ENCODE measurements around the gene SYNM. TPM values are rescaled to one million over a fixed set of nuclear protein-coding genes. Genes with fewer than 3 reads are reported as not detected.
A peak's percentile ranks its signal among the peaks of the same experiment; 100 is the strongest.

Gene SYNM
- total and polyA plus RNA-seq, 7 donors: 0.69 to 1,357 (median 731) TPM

DNA sequence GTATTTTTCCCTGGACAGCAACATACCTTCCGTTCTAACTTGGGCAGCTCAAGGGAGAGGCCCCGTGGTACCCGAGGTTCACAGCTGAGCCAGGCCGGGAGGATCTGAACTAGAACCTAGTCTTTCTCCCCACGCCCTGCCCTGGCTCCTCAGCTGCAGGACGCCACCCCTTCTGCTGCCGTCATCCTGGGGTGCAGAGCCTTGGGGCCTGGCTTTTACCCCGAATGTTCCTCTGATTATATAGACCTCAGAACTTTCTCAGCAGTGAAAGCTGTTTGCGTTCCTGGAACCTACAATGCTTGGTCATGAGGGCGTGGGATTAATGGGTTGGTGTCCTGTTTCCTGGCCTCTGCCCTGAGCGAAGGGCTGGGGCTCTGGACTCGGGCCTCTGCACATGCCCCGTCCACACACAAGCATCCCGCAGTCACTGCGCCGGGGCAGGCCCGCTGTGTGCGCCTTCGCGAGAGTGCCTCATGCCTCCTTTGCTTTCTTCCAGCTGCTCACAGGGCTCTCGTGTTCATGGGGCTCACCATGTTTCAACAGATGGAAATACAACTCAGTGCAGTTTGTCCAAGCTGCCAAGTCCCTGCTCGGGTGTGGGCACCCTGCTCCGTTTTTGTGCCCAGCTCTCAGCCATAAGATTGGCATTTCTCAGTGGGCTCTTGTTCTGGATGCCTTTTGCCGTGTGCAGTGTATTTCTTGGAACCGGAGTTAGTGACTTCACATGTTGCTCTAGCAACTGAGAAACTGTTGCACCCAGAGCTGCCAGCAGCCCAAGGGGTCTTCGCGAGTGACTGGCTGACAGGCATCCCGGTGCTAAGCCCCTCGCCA, 20.4 kb downstream of the SYNM start:
- Histone ChIP-seq H3K4me3 (peak overlapping the region in 2 of 4 donors; percentile 24 to 27), H3K27ac (peak overlapping the region; percentile 90 to 100 (median 96)), H3K4me1 (peaks cover 0 to 100% (median 99%) of the 10 kb centered on the region in 4 donors), H3K36me3 (peaks cover 16 to 49% (median 32%) of the 10 kb centered on the region in 4 donors), H3K9me3 (no peaks in the 10 kb centered on the region), H3K27me3 (no peaks in the 10 kb centered on the region)
- intact Hi-C loops (cut with DNase I): no loop called here
- TF ChIP-seq EP300 (IDR thresholded peaks at IDR 0.05) (peak; percentile 9 to 76 (median 42)), POLR2A (IDR thresholded peaks at IDR 0.05) (no peak), POLR2AphosphoS5 (IDR thresholded peaks at IDR 0.05) (peak; percentile 47 to 70 (median 60))
- DNase-seq: peak; percentile 81
- 86 to 88% methylated on average over 29 of the region's 29 CpGs for WGBS, 2 donors

- H3K9me3 ChIP-seq: no peaks in the 10 kb centered on the region
- peak; percentile 65 for DNase-seq
- 91 to 92% methylated on average over 7 of the region's 7 CpGs for WGBS, 2 donors
- H3K27me3 ChIP-seq: no peaks in the 10 kb centered on the region
- H3K27ac ChIP-seq: peak overlapping the region; percentile 90 to 100 (median 96)
- peak in 2 of 4 donors; percentile 25 to 57 for TF ChIP-seq POLR2AphosphoS5 (IDR thresholded peaks at IDR 0.05)
- TF ChIP-seq POLR2A (IDR thresholded peaks at IDR 0.05): no peak
- TF ChIP-seq, protein P1, sequence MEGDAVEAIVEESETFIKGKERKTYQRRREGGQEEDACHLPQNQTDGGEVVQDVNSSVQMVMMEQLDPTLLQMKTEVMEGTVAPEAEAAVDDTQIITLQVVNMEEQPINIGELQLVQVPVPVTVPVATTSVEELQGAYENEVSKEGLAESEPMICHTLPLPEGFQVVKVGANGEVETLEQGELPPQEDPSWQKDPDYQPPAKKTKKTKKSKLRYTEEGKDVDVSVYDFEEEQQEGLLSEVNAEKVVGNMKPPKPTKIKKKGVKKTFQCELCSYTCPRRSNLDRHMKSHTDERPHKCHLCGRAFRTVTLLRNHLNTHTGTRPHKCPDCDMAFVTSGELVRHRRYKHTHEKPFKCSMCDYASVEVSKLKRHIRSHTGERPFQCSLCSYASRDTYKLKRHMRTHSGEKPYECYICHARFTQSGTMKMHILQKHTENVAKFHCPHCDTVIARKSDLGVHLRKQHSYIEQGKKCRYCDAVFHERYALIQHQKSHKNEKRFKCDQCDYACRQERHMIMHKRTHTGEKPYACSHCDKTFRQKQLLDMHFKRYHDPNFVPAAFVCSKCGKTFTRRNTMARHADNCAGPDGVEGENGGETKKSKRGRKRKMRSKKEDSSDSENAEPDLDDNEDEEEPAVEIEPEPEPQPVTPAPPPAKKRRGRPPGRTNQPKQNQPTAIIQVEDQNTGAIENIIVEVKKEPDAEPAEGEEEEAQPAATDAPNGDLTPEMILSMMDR (IDR thresholded peaks at IDR 0.05): no peak
- intact Hi-C loops (cut with DNase I): no loop called here
- peaks cover 0 to 100% (median 99%) of the 10 kb centered on the region in 4 donors for H3K4me1 ChIP-seq
- peaks cover 23 to 58% (median 41%) of the 10 kb centered on the region in 4 donors for H3K36me3 ChIP-seq
- H3K4me3 ChIP-seq: no peak overlapping the region
Measured at GRCh38 chr15:99126131-99126588, 21.3 kb downstream of the SYNM start.

- peak overlapping the region; percentile 90 to 100 (median 96) for H3K27ac ChIP-seq
- H3K4me3 ChIP-seq: no peak overlapping the region
- 94 to 98% methylated on average over 3 of the region's 3 CpGs for WGBS, 2 donors
- no peaks in the 10 kb centered on the region for H3K9me3 ChIP-seq
- H3K4me1 ChIP-seq: peaks cover 0 to 100% (median 99%) of the 10 kb centered on the region in 4 donors
- H3K27me3 ChIP-seq: no peaks in the 10 kb centered on the region
- peaks cover 28 to 66% (median 48%) of the 10 kb centered on the region in 4 donors for H3K36me3 ChIP-seq
- TF ChIP-seq POLR2A (IDR thresholded peaks at IDR 0.05): no peak
- TF ChIP-seq POLR2AphosphoS5 (IDR thresholded peaks at IDR 0.05): peak in 2 of 4 donors; percentile 11 to 18
- TF ChIP-seq EP300 (IDR thresholded peaks at IDR 0.05): no peak
- TF ChIP-seq, protein P1 (IDR thresholded peaks at IDR 0.05): no peak
- peak; percentile 60 for DNase-seq
- intact Hi-C loops (cut with DNase I): no loop called here
Measured at GRCh38 chr15:99126930-99127329, 22.1 kb downstream of the SYNM start.

DNA sequence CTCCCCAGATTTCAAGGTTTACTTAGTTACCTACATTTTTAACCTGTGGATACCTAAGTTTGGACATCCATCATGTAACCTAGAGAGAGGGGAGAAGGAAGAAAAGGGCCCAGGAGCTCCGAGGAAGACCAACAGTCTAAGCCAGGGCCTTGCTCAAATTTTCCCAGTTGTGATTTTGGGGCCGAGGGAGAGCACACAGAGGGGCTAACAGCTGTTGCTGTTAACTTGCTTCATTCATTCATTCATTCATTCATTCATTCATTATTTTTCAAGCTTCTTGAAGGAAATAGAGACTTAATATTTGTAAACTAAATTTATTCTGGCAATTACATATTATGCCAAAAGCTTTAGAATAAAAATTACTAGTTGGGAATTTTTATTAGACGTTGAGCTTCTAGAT, 22.9 kb downstream of the SYNM start:
- intact Hi-C loops (cut with DNase I): no loop called here
- Histone ChIP-seq H3K27me3 (no peaks in the 10 kb centered on the region), H3K4me3 (no peak overlapping the region), H3K9me3 (no peaks in the 10 kb centered on the region), H3K27ac (peak overlapping the region; percentile 90 to 100 (median 96)), H3K36me3 (peaks cover 28 to 74% (median 54%) of the 10 kb centered on the region in 4 donors), H3K4me1 (peaks cover 0 to 100% (median 99%) of the 10 kb centered on the region in 4 donors)
- TF ChIP-seq EP300 (IDR thresholded peaks at IDR 0.05) (no peak), POLR2AphosphoS5 (IDR thresholded peaks at IDR 0.05) (no peak), POLR2A (IDR thresholded peaks at IDR 0.05) (no peak)
- TF ChIP-seq, protein P1 (IDR thresholded peaks at IDR 0.05): no peak
- no peak for DNase-seq
- 89 to 94% methylated on average over 3 of the region's 3 CpGs for WGBS, 2 donors

DNA sequence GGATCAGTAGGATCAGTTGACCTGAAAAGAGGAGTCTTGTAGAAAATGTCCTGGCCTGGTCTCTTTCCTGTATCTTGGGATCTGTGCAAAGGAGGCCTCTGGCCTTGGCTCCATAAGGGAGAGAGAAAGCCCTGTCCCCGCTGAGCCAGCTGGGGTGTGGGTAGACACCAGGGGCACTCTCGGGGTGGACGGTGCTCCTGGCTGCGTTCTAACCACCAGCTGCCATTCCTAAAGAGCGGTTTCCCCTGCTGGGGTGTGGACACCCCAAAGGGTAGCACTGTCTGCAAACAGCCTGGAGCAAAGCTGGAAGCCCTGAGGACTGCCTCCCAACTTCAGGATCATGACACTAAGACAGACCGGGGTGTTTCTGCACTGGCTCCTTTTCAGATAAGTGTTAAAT, 23.5 kb downstream of the SYNM start:
- 92 to 93% methylated on average over 6 of the region's 6 CpGs for WGBS, 2 donors
- H3K4me1 ChIP-seq: peaks cover 0 to 100% (median 99%) of the 10 kb centered on the region in 4 donors
- intact Hi-C loops (cut with DNase I): no loop called here

More for the DNA sequence above, 23.5 kb downstream of the SYNM start:
- no peak for TF ChIP-seq EP300 (IDR thresholded peaks at IDR 0.05)
- TF ChIP-seq POLR2AphosphoS5 (IDR thresholded peaks at IDR 0.05): peak in 1 of 4 donors; percentile 7
- no peaks in the 10 kb centered on the region for H3K27me3 ChIP-seq
- H3K4me3 ChIP-seq: no peak overlapping the region
- peak overlapping the region; percentile 90 to 100 (median 96) for H3K27ac ChIP-seq
- peak; percentile 63 for DNase-seq
- no peaks in the 10 kb centered on the region for H3K9me3 ChIP-seq
- peaks cover 28 to 80% (median 55%) of the 10 kb centered on the region in 4 donors for H3K36me3 ChIP-seq
